HG03280 (cell line): ENCODE data around the gene FOXF2.

Source experiments
- ATAC-seq: cut with Tn5 transposase; IDR thresholded peaks from one replicate; pipeline ENCODE4 v1.9.1; 2021; ENCODE audit warnings: mild to moderate bottlenecking, moderate library complexity; ENCODE audit not compliant: unreplicated experiment

The FOXF2 gene

GRCh38 chr6:1438471-1438881, 49.1 kb downstream of the FOXF2 start:
- no peak for ATAC-seq

GRCh38 chr6:1439349-1439748, 50.0 kb downstream of the FOXF2 start:
- ATAC-seq: no peak

GRCh38 chr6:1442929-1443328, 53.6 kb downstream of the FOXF2 start:
- no peak for ATAC-seq
